Brain microvascular endothelial cell (primary cell): ENCODE results near the gene MEA1.

Source experiments
- DNase-seq: peaks from one replicate; pipeline ENCODE4 v3.0.0-alpha.2; 2020
- H3K27ac ChIP-seq: fragments of 250-450 bp; sonication (Bioruptor Pico); 2 replicates; pipeline ENCODE4 v1.5.1; 2020; ENCODE audit warnings: mild to moderate bottlenecking, moderate library complexity
- H3K27me3 ChIP-seq: fragments of 250-450 bp; sonication (Bioruptor Pico); replicated peaks from 2 replicates; pipeline ENCODE4 v1.5.1; 2020; ENCODE audit warnings: mild to moderate bottlenecking
- H3K36me3 ChIP-seq: fragments of 250-450 bp; sonication (Bioruptor Pico); replicated peaks from 2 replicates; pipeline ENCODE4 v1.5.1; 2020; ENCODE audit warnings: mild to moderate bottlenecking
- H3K4me3 ChIP-seq: 2 replicates; pipeline ENCODE4 v1.5.1; 2011; ENCODE audit warnings: low read depth, mild to moderate bottlenecking, control low read depth, low read length, moderate library complexity
- CTCF ChIP-seq: IDR thresholded peaks from 2 replicates; pipeline ENCODE4 v1.5.1; 2011; ENCODE audit warnings: low read depth, mild to moderate bottlenecking, moderate library complexity, low read length, control low read depth, inconsistent platforms; ENCODE audit errors: missing control alignments
- in situ Hi-C: cut with HindIII; loops from 2 replicates; pipeline ENCODE4 v1.10.0; 2017; ENCODE audit warnings: low sequenced_read_pairs, low pct_ligation_motif_present

Gene MEA1

GRCh38 chr6:42963855-42964605 is 49.7 kb downstream of the MEA1 start:
- Histone ChIP-seq H3K27ac (no peak overlapping the region), H3K36me3 (peaks cover 2% of the 10 kb centered on the region), H3K4me3 (no peak overlapping the region), H3K27me3 (no peaks in the 10 kb centered on the region)
- DNase-seq: peak; percentile 40
- in situ Hi-C loops: no loop called here
- TF ChIP-seq CTCF: peak; percentile 61

GRCh38 chr6:42963179-42963854 is 50.4 kb downstream of the MEA1 start:
- no peak for TF ChIP-seq CTCF
- Histone ChIP-seq H3K36me3 (peaks cover 2% of the 10 kb centered on the region), H3K27me3 (no peaks in the 10 kb centered on the region), H3K27ac (no peak overlapping the region), H3K4me3 (no peak overlapping the region)
- no peak for DNase-seq
- in situ Hi-C loops: no loop called here

GRCh38 chr6:42962502-42963178 is 51.1 kb downstream of the MEA1 start:
- no peak for DNase-seq
- peaks cover 2% of the 10 kb centered on the region for H3K36me3 ChIP-seq
- no peak overlapping the region for H3K4me3 ChIP-seq
- H3K27me3 ChIP-seq: no peaks in the 10 kb centered on the region
- in situ Hi-C loops: no loop called here
- H3K27ac ChIP-seq: no peak overlapping the region
- TF ChIP-seq CTCF: no peak

GRCh38 chr6:42962096-42962495 is 51.6 kb downstream of the MEA1 start:
- in situ Hi-C loops: no loop called here
- no peak overlapping the region for H3K4me3 ChIP-seq

More at GRCh38 chr6:42962096-42962495, 51.6 kb downstream of the MEA1 start:
- Histone ChIP-seq H3K27me3 (no peaks in the 10 kb centered on the region), H3K27ac (no peak overlapping the region), H3K36me3 (peaks cover 2% of the 10 kb centered on the region)
- DNase-seq: no peak
- TF ChIP-seq CTCF: no peak
